Activated T-cell treated with anti-CD3 and anti-CD28 coated beads, Interleukin-2, amount 50 U/mL, for 72 hours (primary cell): ENCODE data around the gene CEACAM5. TPM values are rescaled to one million over a fixed set of nuclear protein-coding genes. Genes with fewer than 3 reads are reported as not detected.

Source experiments
- ATAC-seq, 2 donors: fragments of 150-1000 bp; cut with Tn5 transposase; replicated peaks in 1 of 2; 2 replicates each; pipeline ENCODE4 v1.10.0; 2021; ENCODE audit warnings: moderate library complexity in 2 of 2, mild to moderate bottlenecking in 1 of 2
- DNase-seq, 2 donors: peaks; one replicate each; pipeline ENCODE4 v3.0.0; 2021 to 2022; ENCODE audit warnings: mixed read lengths in 1 of 2
- H3K27ac Mint-ChIP-seq: one replicate; pipeline ENCODE4 v1.8.0; 2022; ENCODE audit warnings: mild to moderate bottlenecking, moderate library complexity, mixed read lengths
- H3K27me3 Mint-ChIP-seq: one replicate; pipeline ENCODE4 v1.8.0; 2022; ENCODE audit warnings: low read depth, mixed read lengths
- H3K36me3 Mint-ChIP-seq, 2 donors: one replicate each; pipeline ENCODE4 v1.8.0; 2022; ENCODE audit warnings: mixed read lengths in 2 of 2, mild to moderate bottlenecking in 1 of 2; ENCODE audit not compliant: insufficient read depth in 2 of 2
- H3K4me1 Mint-ChIP-seq: one replicate; pipeline ENCODE4 v1.8.0; 2022; ENCODE audit warnings: low read depth, mixed read lengths
- H3K4me3 Mint-ChIP-seq, 2 donors: one replicate each; pipeline ENCODE4 v1.8.0; 2022; ENCODE audit warnings: mild to moderate bottlenecking in 2 of 2, mixed read lengths in 2 of 2, moderate library complexity in 2 of 2
- H3K9me3 Mint-ChIP-seq, 2 donors: one replicate each; pipeline ENCODE4 v1.8.0; 2022; ENCODE audit warnings: mixed read lengths in 2 of 2
- total RNA-seq, 2 donors: library from RNA; stranded (reverse); gene quantifications; one replicate each; pipeline ENCODE4 v1.2.3, GENCODE V29; 2022

The CEACAM5 gene
- total RNA-seq, result not detected

DNA sequence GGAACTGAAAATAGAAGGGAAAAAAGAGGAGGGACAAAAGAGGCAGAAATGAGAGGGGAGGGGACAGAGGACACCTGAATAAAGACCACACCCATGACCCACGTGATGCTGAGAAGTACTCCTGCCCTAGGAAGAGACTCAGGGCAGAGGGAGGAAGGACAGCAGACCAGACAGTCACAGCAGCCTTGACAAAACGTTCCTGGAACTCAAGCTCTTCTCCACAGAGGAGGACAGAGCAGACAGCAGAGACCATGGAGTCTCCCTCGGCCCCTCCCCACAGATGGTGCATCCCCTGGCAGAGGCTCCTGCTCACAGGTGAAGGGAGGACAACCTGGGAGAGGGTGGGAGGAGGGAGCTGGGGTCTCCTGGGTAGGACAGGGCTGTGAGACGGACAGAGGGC lies at the start of gene CEACAM5:
TSS of gene CEACAM5 (plus strand) at position 146 of the 400 bp plus-strand sequence. CDS start at position 252, 106 bp downstream.
- Mint-ChIP-seq H3K4me1 (peaks cover 7% of the 10 kb centered on the region), H3K27ac (no peak within 1 kb of the TSS), H3K4me3 (peak within 1 kb of the TSS in 1 of 2 donors; percentile 6), H3K9me3 (no peaks in the 10 kb centered on the region), H3K27me3 (peaks cover 62% of the 10 kb centered on the region), H3K36me3 (no peaks in the 10 kb centered on the region)
- DNase-seq (no peak), ATAC-seq (no peak)

DNA sequence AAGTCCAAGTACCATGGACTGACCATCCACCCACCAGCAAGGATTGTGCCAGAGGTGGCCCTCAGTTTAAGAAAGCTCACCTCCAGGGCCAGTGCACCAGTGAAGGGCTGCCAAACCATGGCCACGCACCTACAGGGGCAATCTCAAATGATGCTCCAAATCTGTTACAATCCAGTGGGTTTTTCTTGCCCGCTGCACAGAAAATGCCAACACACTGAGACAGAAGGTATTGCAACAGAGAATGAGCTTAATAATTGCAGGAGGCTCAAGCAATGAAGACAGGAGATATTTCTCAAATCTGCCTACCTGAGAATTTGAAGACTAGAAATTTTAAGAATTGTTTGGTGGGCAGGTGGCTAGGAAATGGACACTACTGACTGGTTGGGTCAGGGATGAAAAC lies 42.4 kb upstream of the CEACAM5 start:
- no peak for DNase-seq
- no peak for ATAC-seq
- H3K36me3 Mint-ChIP-seq, result peaks cover 3 to 20% of the 10 kb centered on the region in 2 donors
- H3K9me3 Mint-ChIP-seq, result peaks cover 10 to 13% of the 10 kb centered on the region in 2 donors
- no peak overlapping the region for H3K27ac Mint-ChIP-seq
- no peak overlapping the region for H3K4me3 Mint-ChIP-seq
- peaks cover 58% of the 10 kb centered on the region for H3K27me3 Mint-ChIP-seq
- no peaks in the 10 kb centered on the region for H3K4me1 Mint-ChIP-seq

DNA sequence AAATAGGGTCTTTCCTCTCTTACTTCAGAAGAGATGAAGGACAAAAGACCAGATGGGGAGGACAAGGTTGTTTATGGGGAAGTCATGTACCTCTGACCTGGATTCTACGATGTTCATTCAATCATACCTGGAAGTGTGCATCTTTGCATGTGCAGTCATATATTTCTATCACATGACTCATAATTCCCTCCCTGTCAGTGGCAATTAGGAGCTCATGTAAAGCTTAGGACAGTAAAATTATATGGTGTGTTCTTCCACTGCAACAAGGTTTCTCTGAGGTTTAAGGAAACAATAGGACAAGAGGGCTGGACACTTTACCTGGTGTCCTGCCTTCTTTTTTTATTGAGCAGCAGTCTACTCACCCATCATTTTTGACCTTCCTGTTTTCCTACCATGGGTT lies 40.1 kb upstream of the CEACAM5 start:
- no peak for ATAC-seq

DNA sequence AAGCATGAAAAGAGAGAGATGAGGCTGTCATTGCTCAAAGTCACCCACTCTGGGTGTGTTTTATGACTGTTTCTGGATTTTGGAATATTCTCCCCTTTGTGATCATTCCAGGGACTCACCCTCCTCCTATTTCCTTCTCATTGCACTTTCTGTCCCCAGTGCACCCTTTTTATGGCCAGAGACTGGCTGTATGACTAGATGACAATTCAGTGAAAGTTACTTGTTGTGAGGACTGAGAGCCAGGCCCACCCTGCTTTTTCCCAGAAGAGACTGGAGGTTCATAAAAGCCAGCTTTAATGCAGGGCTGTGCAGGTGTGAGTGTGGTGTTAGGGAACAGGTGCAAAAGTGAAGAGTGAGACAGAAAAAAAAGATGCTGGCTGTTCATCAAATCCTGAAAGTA lies 37.7 kb upstream of the CEACAM5 start:
- H3K27ac Mint-ChIP-seq, result no peak overlapping the region
- H3K4me3 Mint-ChIP-seq, result no peak overlapping the region
- ATAC-seq (no peak), DNase-seq (no peak)
- peaks cover 0 to 2% of the 10 kb centered on the region in 2 donors for H3K9me3 Mint-ChIP-seq
- H3K4me1 Mint-ChIP-seq, result no peaks in the 10 kb centered on the region
- H3K27me3 Mint-ChIP-seq, result peaks cover 69% of the 10 kb centered on the region
- peaks cover 0 to 3% of the 10 kb centered on the region in 2 donors for H3K36me3 Mint-ChIP-seq

More for the DNA sequence above, 40.1 kb upstream of the CEACAM5 start:
- H3K4me3 Mint-ChIP-seq, result no peak overlapping the region
- DNase-seq, result no peak
- H3K27me3 Mint-ChIP-seq, result peaks cover 61% of the 10 kb centered on the region
- H3K36me3 Mint-ChIP-seq, result peaks cover 3 to 16% of the 10 kb centered on the region in 2 donors
- peaks cover 8 to 10% of the 10 kb centered on the region in 2 donors for H3K9me3 Mint-ChIP-seq
- no peak overlapping the region for H3K27ac Mint-ChIP-seq
- H3K4me1 Mint-ChIP-seq, result no peaks in the 10 kb centered on the region

DNA sequence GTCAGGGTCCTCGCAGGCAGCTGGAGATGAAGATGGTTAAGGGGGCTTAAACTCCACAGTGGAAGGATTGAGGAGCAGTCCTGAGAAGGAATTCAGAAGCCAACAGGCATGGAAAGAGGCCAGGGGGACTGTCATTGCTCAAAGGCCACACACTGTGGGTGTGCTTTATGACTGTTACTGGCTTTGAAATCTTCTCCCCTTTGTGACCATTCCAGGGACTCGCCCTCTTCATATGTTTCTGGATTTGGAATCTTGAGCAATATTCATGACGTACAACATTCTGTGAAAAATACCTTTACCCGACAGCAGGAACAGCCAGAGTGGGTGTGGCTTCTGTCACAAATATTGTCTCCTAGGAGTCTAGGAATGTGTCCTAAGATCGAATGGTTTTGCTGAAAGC lies 36.9 kb upstream of the CEACAM5 start:
- Mint-ChIP-seq H3K4me1 (no peaks in the 10 kb centered on the region), H3K27me3 (peaks cover 77% of the 10 kb centered on the region), H3K27ac (no peak overlapping the region), H3K4me3 (no peak overlapping the region), H3K9me3 (no peaks in the 10 kb centered on the region), H3K36me3 (no peaks in the 10 kb centered on the region)
- no peak for ATAC-seq
- no peak for DNase-seq

DNA sequence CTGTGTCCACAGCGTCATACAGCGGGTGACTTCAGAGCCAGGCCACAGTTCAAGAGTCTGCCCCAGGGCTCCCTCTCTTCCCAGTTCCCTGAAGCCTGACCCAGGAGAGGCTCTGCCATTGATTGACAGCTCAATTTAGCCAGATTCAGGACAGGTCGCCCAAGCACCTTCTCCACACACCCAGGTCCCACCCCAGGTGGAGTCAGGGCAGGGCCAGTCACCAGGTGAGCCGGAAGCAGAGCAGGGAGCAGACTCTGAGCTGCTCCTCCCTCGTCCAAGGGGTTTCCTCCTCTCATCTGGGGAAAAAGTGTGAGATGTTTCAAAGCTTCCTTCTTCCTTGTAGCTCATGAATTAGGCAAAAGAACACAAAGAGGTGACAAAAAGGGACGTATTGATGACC lies 26.0 kb upstream of the CEACAM5 start:
- H3K27ac Mint-ChIP-seq, result no peak overlapping the region
- no peaks in the 10 kb centered on the region for H3K4me1 Mint-ChIP-seq
- H3K4me3 Mint-ChIP-seq, result no peak overlapping the region
- DNase-seq, result no peak
- no peaks in the 10 kb centered on the region for H3K36me3 Mint-ChIP-seq
- H3K9me3 Mint-ChIP-seq, result no peaks in the 10 kb centered on the region
- ATAC-seq, result no peak
- peaks cover 59% of the 10 kb centered on the region for H3K27me3 Mint-ChIP-seq

DNA sequence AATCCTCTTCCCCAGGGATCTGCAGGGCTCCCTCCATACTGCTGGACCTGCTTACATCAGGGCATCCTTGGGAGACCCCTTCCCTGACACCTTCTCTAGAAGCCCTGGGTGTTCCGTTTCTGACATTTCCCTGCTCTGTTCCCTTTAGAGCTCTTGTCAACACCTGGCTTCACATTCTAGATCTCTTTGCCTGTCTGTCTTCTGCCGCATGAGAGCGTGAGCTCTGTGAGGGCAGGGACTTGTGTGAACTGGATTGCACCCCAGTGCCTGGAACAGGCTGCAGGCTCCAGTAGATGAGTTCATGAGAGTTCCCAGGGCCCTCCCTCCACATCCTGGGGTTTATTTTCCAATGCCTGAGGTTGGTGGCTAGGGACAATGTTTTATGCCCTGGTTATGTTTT lies 21.0 kb upstream of the CEACAM5 start:
- H3K27me3 Mint-ChIP-seq, result peaks cover 50% of the 10 kb centered on the region
- DNase-seq (no peak), ATAC-seq (no peak)
- no peaks in the 10 kb centered on the region for H3K36me3 Mint-ChIP-seq
- no peak overlapping the region for H3K4me3 Mint-ChIP-seq
- no peaks in the 10 kb centered on the region for H3K4me1 Mint-ChIP-seq
- no peaks in the 10 kb centered on the region for H3K9me3 Mint-ChIP-seq
- no peak overlapping the region for H3K27ac Mint-ChIP-seq

DNA sequence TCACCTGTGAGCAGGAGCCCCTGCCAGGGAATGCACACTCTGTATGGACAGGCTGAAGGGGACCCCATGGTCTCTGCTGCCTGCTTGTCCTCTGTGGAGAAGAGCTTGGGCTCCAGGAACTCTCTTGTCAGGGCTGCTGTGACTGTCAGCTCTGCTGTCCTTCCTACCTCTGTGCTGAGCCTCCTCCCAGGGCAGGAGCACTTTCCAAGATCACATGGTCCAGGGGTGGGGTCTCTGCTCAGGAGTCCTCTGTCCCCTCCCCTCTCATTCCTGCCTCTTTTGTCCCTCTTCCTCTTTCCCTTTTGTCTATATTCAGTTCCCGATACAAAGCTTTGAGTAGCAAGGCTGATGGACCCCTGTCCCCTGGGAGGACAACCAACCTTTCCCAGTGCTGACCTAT lies 20.3 kb upstream of the CEACAM5 start, which contains the start of gene CEACAM7:
TSS of gene CEACAM7 (minus strand) at position 173 of the 400 bp plus-strand sequence. CDS start at position 68, 105 bp downstream.
- Mint-ChIP-seq H3K27me3 (peaks cover 50% of the 10 kb centered on the region), H3K4me3 (no peak within 1 kb of the TSS), H3K27ac (no peak within 1 kb of the TSS)

DNA sequence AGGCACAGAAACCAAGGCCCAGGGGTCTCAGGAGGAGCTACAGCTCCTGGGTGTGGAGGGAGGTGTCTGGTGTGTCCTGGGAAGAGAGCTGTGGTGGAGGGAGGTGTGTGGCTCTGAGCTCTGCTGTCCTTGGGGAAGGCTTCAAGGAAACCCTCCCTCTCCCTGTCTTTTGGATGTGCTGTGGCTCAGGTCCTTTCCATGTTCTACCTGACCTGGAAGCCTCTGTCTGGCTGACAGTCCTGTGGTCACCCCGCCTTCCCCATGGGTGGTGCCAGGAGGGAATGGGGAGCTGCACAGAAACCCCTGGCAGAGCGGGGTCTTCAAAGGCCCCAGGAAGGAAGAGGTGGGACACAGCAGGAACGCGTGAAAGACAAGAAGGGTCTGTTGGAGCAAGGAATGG lies 19.7 kb upstream of the CEACAM5 start:
- Mint-ChIP-seq H3K27ac (no peak overlapping the region), H3K36me3 (peaks cover 0 to 1% of the 10 kb centered on the region in 2 donors), H3K27me3 (peaks cover 51% of the 10 kb centered on the region), H3K4me3 (no peak overlapping the region), H3K4me1 (no peaks in the 10 kb centered on the region), H3K9me3 (no peaks in the 10 kb centered on the region)
- DNase-seq, result no peak
- no peak for ATAC-seq

More for the DNA sequence above, 20.3 kb upstream of the CEACAM5 start, which contains the start of gene CEACAM7:
- DNase-seq (no peak), ATAC-seq (no peak)
- H3K36me3 Mint-ChIP-seq, result no peaks in the 10 kb centered on the region
- no peaks in the 10 kb centered on the region for H3K9me3 Mint-ChIP-seq
- no peaks in the 10 kb centered on the region for H3K4me1 Mint-ChIP-seq

DNA sequence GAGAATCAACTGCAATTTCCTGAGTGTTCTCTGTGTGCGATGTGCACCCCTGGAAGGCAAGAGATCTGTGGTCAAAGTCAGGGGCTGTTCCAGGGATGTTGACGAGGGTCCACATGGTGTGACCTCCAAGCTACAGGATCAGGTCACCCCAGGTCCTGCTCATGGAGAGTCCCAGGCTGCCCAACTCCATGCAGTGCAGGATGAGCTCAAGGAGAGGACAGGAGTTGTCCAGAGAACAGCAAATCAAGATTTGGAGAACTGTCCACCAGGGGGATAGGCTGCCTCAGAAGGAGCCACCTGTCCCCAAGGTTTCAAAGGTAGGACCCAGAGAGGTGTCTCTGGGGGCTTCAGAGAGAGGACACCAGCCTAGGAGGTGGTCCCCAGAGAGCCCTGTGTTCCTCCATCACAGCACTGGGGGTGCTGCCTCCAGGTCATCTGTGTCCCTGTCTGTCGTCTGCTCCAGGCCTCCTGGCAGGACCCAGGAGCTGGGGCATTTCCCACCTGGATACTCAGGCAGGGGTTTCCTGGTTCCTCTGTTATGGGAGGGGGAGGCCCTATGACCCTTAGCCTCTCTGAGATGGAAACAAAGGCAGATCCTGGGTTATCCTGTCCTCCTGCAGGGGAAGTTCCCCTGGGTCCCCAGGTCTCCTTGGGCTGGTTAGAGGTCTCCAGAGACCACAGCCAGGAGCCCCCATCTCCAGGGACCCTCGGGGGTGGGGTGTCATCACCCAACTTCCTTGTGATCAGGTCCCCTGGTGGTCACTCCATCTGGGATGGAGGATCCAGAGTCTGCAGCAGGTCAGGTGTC lies 18.2 kb upstream of the CEACAM5 start:
- DNase-seq (no peak), ATAC-seq (no peak)
- H3K4me3 Mint-ChIP-seq, result no peak overlapping the region
- H3K4me1 Mint-ChIP-seq, result no peaks in the 10 kb centered on the region
- no peak overlapping the region for H3K27ac Mint-ChIP-seq
- peaks cover 0 to 1% of the 10 kb centered on the region in 2 donors for H3K36me3 Mint-ChIP-seq
- no peaks in the 10 kb centered on the region for H3K9me3 Mint-ChIP-seq
- H3K27me3 Mint-ChIP-seq, result peaks cover 43% of the 10 kb centered on the region

DNA sequence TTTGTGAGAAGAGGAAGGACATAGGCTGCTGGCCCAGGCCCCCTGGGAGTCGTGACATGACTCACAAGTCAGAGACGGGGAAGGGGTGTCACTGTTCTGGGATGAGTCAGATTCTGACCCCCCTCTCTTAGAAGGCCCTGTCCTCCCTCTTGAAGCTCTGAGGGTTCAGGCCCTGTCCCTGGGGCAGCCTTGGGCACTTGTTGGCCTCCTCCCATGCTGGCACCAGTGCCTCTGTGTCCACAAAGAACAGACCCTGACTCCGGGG lies 17.7 kb upstream of the CEACAM5 start:
- DNase-seq, result no peak
- Mint-ChIP-seq H3K4me3 (no peak overlapping the region), H3K27me3 (peaks cover 46% of the 10 kb centered on the region)

DNA sequence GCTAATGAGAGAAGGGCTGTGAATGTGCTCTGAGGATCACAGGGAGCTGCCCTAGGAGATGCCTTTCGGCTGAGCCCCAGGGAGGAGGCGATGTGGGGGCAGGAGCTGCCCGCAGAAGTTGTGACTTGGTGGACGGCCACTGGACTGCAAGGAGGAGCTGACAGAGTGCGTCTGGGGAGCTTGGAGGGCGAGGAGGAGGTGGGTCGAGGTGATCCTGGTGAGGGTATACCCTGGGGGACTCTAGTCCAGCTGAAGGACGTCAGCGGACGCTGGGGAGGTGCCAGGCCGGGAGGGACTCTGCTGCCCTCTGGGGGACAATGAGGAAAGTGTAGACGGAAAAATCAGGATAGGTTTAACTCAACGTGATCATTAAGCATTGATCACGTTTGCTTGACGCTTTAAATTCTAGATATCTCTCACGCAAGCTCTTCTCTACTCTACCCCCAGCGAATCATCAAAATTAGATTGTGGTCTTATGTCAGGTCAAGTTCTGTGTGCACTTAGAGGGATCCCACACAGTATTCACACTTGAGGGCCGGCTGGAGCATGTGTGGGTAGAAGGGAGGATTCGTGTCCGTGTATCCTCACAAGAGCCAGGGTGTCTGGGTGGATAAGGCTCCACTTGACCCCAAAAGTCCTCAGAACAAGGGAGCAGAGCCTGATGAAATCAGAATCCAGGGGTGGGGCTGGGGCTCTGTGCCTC lies 17.0 kb upstream of the CEACAM5 start:
- Mint-ChIP-seq H3K9me3 (no peaks in the 10 kb centered on the region), H3K27me3 (peaks cover 49% of the 10 kb centered on the region), H3K36me3 (peaks cover 0 to 1% of the 10 kb centered on the region in 2 donors), H3K27ac (no peak overlapping the region), H3K4me1 (no peaks in the 10 kb centered on the region), H3K4me3 (no peak overlapping the region)
- DNase-seq (peak; percentile 33 to 47), ATAC-seq (peak in 1 of 2 donors; percentile 47)

More for the DNA sequence above, 17.7 kb upstream of the CEACAM5 start:
- no peak for ATAC-seq
- Mint-ChIP-seq H3K27ac (peak overlapping the region; percentile 43), H3K9me3 (no peaks in the 10 kb centered on the region), H3K36me3 (peaks cover 0 to 1% of the 10 kb centered on the region in 2 donors), H3K4me1 (no peaks in the 10 kb centered on the region)

DNA sequence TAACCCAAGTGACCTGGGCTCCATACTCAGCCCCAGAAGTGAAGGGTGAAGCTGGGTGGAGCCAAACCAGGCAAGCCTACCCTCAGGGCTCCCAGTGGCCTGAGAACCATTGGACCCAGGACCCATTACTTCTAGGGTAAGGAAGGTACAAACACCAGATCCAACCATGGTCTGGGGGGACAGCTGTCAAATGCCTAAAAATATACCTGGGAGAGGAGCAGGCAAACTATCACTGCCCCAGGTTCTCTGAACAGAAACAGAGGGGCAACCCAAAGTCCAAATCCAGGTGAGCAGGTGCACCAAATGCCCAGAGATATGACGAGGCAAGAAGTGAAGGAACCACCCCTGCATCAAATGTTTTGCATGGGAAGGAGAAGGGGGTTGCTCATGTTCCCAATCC lies 14.2 kb upstream of the CEACAM5 start:
- H3K27me3 Mint-ChIP-seq, result peaks cover 57% of the 10 kb centered on the region
- no peaks in the 10 kb centered on the region for H3K9me3 Mint-ChIP-seq
- DNase-seq, result no peak
- no peak overlapping the region for H3K4me3 Mint-ChIP-seq
- H3K4me1 Mint-ChIP-seq, result no peaks in the 10 kb centered on the region
- no peak overlapping the region for H3K27ac Mint-ChIP-seq
- no peak for ATAC-seq
- H3K36me3 Mint-ChIP-seq, result peaks cover 0 to 1% of the 10 kb centered on the region in 2 donors
